Measurements from ENCODE around the gene TUBB4B.

Gene TUBB4B

DNA sequence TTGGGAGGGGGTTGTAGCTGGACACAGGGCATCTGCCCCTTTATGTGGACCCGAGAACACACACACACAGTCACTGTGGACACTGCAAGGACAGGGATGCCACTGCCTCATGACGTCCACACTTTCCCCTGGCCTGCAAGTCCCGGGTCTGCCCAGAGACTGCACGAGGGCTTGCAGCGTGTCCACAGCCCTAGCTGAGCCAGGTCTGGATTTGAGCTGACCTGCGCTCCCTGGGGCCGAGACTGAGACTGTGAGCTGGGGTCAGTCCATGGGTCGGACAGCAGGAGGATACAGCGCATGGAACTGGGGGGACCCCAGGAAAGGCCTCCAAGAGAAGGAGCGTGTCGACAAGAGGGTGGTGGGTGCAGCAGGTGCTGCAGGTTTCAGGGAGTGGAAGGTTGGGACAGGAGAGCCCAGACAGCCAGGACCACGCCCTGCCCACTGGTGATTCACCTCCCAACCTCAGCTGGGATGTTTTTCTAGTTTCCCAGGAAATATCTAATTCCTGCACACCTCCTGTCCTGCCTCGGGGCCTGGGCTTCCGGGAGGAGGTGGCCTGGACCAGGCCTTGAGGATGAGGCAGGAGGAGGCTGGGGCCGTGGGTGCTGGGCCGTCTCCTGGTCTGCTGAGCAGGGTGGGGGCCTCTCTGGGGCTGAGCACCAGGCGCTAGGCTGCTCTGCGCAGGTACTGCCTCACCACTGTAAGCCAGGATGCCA lies 14.6 kb upstream of the TUBB4B start:
- Histone ChIP-seq H3K27me3 (ENCODE audit: insufficient read depth, low read length, poor library complexity) (no peaks in the 10 kb centered on the region), H3K4me1 (ENCODE audit: insufficient read depth, low read length) (peaks cover 20% of the 10 kb centered on the region), H3K27ac (ENCODE audit: low read length) (no peak overlapping the region), H3K9ac (ENCODE audit: low read depth, low read length) (no peak overlapping the region), H3K36me3 (ENCODE audit: insufficient read depth, low read length) (no peaks in the 10 kb centered on the region), H3K4me3 (ENCODE audit: low read depth in 1 of 2, low read length in 2 of 2) (no peak overlapping the region), H4K20me1 (ENCODE audit: insufficient read depth, low read length) (no peaks in the 10 kb centered on the region), H2AFZ (ENCODE audit: low read depth, low read length) (no peak overlapping the region), H3K79me2 (ENCODE audit: insufficient read depth, low read length) (no peaks in the 10 kb centered on the region), H3K9me3 (ENCODE audit: insufficient read depth, low read length, severe bottlenecking) (no peaks in the 10 kb centered on the region), H3K4me2 (ENCODE audit: insufficient read depth, low read length) (no peak overlapping the region)
- TF ChIP-seq, protein P1, sequence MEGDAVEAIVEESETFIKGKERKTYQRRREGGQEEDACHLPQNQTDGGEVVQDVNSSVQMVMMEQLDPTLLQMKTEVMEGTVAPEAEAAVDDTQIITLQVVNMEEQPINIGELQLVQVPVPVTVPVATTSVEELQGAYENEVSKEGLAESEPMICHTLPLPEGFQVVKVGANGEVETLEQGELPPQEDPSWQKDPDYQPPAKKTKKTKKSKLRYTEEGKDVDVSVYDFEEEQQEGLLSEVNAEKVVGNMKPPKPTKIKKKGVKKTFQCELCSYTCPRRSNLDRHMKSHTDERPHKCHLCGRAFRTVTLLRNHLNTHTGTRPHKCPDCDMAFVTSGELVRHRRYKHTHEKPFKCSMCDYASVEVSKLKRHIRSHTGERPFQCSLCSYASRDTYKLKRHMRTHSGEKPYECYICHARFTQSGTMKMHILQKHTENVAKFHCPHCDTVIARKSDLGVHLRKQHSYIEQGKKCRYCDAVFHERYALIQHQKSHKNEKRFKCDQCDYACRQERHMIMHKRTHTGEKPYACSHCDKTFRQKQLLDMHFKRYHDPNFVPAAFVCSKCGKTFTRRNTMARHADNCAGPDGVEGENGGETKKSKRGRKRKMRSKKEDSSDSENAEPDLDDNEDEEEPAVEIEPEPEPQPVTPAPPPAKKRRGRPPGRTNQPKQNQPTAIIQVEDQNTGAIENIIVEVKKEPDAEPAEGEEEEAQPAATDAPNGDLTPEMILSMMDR (IDR thresholded peaks at IDR 0.05; ENCODE audit: borderline replicate concordance, extremely low read depth, low read length, poor library complexity, severe bottlenecking) = no peak
- no peak for TF ChIP-seq EZH2 (IDR thresholded peaks at IDR 0.05; ENCODE audit: borderline replicate concordance, low read depth, low read length, severe bottlenecking)
- DNase-seq (no peak), ATAC-seq (ENCODE audit: insufficient read depth, low read depth) (no peak)

DNA sequence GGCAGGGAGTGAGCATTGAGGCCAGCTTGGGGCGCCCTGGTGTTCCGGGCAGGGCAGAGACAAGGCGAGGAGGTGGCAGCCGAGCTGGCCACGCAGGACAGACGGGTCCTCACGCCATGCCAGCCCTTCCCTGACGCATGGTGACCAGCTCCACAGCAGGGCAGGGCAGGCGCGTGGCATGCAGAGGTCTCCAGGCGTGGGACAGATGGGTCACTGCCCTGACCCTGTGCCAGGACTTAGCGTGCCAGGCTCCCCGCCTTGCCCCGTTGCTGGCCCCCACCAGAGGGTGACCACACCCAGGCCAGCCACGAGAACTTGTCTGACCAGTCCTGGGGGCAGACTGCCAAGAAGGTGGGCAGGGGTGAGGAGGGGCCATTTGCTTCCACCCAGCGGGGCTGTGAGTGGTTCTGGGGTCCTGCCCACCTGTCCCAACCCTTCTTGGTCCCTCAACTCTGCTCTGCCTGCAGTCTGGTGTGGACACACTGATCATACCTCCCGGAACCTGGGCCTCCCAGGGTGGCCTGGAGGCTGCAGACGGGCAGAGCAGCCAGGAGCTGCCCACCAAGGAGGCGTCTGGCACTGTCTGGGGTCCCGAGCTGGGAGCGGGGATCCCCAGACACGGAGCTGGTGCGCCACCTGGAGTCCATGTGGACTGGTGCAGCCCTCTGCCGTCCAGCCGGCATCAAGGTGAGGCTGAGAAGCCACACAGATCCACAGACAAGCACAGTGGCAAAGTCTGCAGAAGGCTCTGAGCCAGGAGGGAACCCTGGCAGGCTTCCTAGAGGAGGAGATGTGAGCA lies 13.8 kb upstream of the TUBB4B start, which contains the start of gene RNF224:
Gene RNF224 (plus strand): TSS at position 449 of the 799 bp plus-strand sequence. CDS start 834 bp downstream, outside the sequence.
- Histone ChIP-seq H3K36me3 (ENCODE audit: insufficient read depth, low read length) (no peaks in the 10 kb centered on the region), H3K4me1 (ENCODE audit: insufficient read depth, low read length) (peaks cover 20% of the 10 kb centered on the region), H3K4me2 (ENCODE audit: insufficient read depth, low read length) (no peak within 1 kb of the TSS), H3K9ac (ENCODE audit: low read depth, low read length) (no peak within 1 kb of the TSS), H3K27me3 (ENCODE audit: insufficient read depth, low read length, poor library complexity) (no peaks in the 10 kb centered on the region), H3K27ac (ENCODE audit: low read length) (no peak within 1 kb of the TSS), H3K4me3 (ENCODE audit: low read depth in 1 of 2, low read length in 2 of 2) (no peak within 1 kb of the TSS), H2AFZ (ENCODE audit: low read depth, low read length) (no peak within 1 kb of the TSS), H3K9me3 (ENCODE audit: insufficient read depth, low read length, severe bottlenecking) (no peaks in the 10 kb centered on the region), H3K79me2 (ENCODE audit: insufficient read depth, low read length) (no peaks in the 10 kb centered on the region), H4K20me1 (ENCODE audit: insufficient read depth, low read length) (no peaks in the 10 kb centered on the region)
- peak; percentile 81 for DNase-seq
- ATAC-seq (ENCODE audit: insufficient read depth, low read depth) = peak; percentile 69
- TF ChIP-seq, protein P1 (IDR thresholded peaks at IDR 0.05; ENCODE audit: borderline replicate concordance, extremely low read depth, low read length, poor library complexity, severe bottlenecking) = peak; percentile 91
- TF ChIP-seq EZH2 (IDR thresholded peaks at IDR 0.05; ENCODE audit: borderline replicate concordance, low read depth, low read length, severe bottlenecking) = no peak

DNA sequence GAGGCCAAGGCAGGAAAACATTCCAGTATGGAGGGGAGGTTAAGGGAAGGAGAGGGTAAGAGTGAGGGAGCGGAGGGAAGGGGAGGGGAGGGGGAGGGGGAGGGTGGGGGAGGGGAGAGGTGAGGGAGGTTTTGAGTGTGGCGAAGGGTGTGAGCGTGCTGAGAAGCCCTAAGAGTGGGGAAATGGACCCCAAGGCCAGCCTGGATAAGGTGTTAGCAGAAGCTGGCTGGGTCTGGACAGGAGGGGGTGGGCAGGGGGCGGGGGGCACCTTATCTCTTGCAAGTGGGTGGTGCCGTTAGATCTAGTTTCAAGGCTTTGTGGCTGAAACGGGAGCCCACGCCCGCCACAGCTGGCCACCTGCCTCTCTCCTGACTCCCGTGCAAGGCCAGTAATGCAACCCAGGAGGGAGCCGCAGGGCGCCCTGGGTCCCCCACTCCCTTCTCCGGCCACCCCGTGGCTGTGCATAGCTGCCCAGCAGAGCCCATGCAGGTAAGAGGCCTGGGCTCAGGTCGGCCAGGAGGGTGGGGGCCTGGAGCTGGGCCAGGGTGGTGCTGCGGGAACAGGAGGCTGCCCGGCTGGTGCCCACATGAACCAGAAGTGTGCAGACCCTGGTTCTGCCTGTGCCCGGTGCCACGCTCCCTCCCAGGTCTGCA lies 13.1 kb upstream of the TUBB4B start:
- Histone ChIP-seq H2AFZ (ENCODE audit: low read depth, low read length) (no peak overlapping the region), H4K20me1 (ENCODE audit: insufficient read depth, low read length) (no peaks in the 10 kb centered on the region), H3K27me3 (ENCODE audit: insufficient read depth, low read length, poor library complexity) (no peaks in the 10 kb centered on the region), H3K4me2 (ENCODE audit: insufficient read depth, low read length) (no peak overlapping the region), H3K9me3 (ENCODE audit: insufficient read depth, low read length, severe bottlenecking) (no peaks in the 10 kb centered on the region), H3K27ac (ENCODE audit: low read length) (no peak overlapping the region), H3K4me3 (ENCODE audit: low read depth in 1 of 2, low read length in 2 of 2) (no peak overlapping the region), H3K9ac (ENCODE audit: low read depth, low read length) (no peak overlapping the region), H3K36me3 (ENCODE audit: insufficient read depth, low read length) (no peaks in the 10 kb centered on the region), H3K79me2 (ENCODE audit: insufficient read depth, low read length) (no peaks in the 10 kb centered on the region), H3K4me1 (ENCODE audit: insufficient read depth, low read length) (peaks cover 14% of the 10 kb centered on the region)
- TF ChIP-seq, protein P1 (IDR thresholded peaks at IDR 0.05; ENCODE audit: borderline replicate concordance, extremely low read depth, low read length, poor library complexity, severe bottlenecking) = no peak
- TF ChIP-seq EZH2 (IDR thresholded peaks at IDR 0.05; ENCODE audit: borderline replicate concordance, low read depth, low read length, severe bottlenecking) = no peak
- DNase-seq = no peak
- no peak for ATAC-seq (ENCODE audit: insufficient read depth, low read depth)

Data from DND-41 (cell line).